HepG2 (cell line): ENCODE results near the gene UCKL1. TPM values are rescaled to one million over a fixed set of nuclear protein-coding genes. Genes with fewer than 3 reads are reported as not detected.
A peak's percentile ranks its signal among the peaks of the same experiment; 100 is the strongest.

ENCODE experiments used
- ATF1 ChIP-seq: IDR thresholded peaks from 2 replicates; pipeline ENCODE4 v1.6.1; 2016; ENCODE audit warnings: mild to moderate bottlenecking, control low read depth
- E2F5 ChIP-seq: sonication (generic); formaldehyde crosslinking; conservative IDR thresholded peaks from 2 replicates; pipeline ENCODE4 v1.4.0; 2020; ENCODE audit warnings: missing genetic modification reagents
- ELF3 ChIP-seq: IDR thresholded peaks from 2 replicates; pipeline ENCODE4 v1.6.1; 2016; ENCODE audit warnings: missing genetic modification reagents, missing compliant biosample characterization
- GATAD2A ChIP-seq: IDR thresholded peaks from 2 replicates; pipeline ENCODE4 v1.6.1; 2016
- MED1 ChIP-seq: sonication (generic); formaldehyde crosslinking; IDR thresholded peaks from 2 replicates; pipeline ENCODE4 v1.4.0; 2020; ENCODE audit warnings: missing genetic modification reagents
- MEIS2 ChIP-seq: sonication (generic); formaldehyde crosslinking; IDR thresholded peaks from 2 replicates; pipeline ENCODE4 v1.9.0; 2021; ENCODE audit warnings: mild to moderate bottlenecking, missing genetic modification reagents
- NCOA1 ChIP-seq: sonication (generic); formaldehyde crosslinking; IDR thresholded peaks from 2 replicates; pipeline ENCODE4 v1.9.0; 2021; ENCODE audit warnings: missing genetic modification reagents
- NFRKB ChIP-seq: fragments of 450-650 bp; IDR thresholded peaks from 2 replicates; pipeline ENCODE4 v1.6.1; 2017
- POLR2A ChIP-seq, 2 experiments: IDR thresholded peaks; 2 replicates each; pipeline ENCODE4 v1.6.1; 2011; ENCODE audit warnings: low read depth in 2 of 2, low read length in 2 of 2, mild to moderate bottlenecking in 1 of 2, moderate library complexity in 1 of 2; ENCODE audit not compliant: insufficient read depth in 1 of 2
- POLR2AphosphoS5 ChIP-seq: IDR thresholded peaks from 2 replicates; pipeline ENCODE4 v1.6.1; 2012; ENCODE audit warnings: low read depth, low read length
- RORA ChIP-seq: sonication (generic); formaldehyde crosslinking; IDR thresholded peaks from 2 replicates; pipeline ENCODE4 v1.5.0; 2020; ENCODE audit warnings: mild to moderate bottlenecking, missing genetic modification reagents, moderate library complexity
- SRSF9 ChIP-seq: fragments of 200-400 bp; formaldehyde crosslinking; IDR thresholded peaks from 2 replicates; pipeline ENCODE4 v1.6.1; 2018; ENCODE audit warnings: borderline replicate concordance, mild to moderate bottlenecking, low read depth, low read length; ENCODE audit not compliant: insufficient read depth, poor library complexity, severe bottlenecking
- TAF1 ChIP-seq: sonication (generic); formaldehyde crosslinking; IDR thresholded peaks from 2 replicates; pipeline ENCODE4 v1.4.0; 2020; ENCODE audit warnings: missing genetic modification reagents
- ZBTB20 ChIP-seq: sonication (generic); formaldehyde crosslinking; IDR thresholded peaks from 2 replicates; pipeline ENCODE4 v1.8.1; 2023; ENCODE audit warnings: missing genetic modification reagents, low read depth, mild to moderate bottlenecking, borderline replicate concordance
- ZNF180 ChIP-seq: sonication (generic); formaldehyde crosslinking; IDR thresholded peaks from 2 replicates; pipeline ENCODE4 v1.4.0; 2020; ENCODE audit warnings: low read depth, missing genetic modification reagents, borderline replicate concordance
- ZNF552 ChIP-seq: sonication (generic); formaldehyde crosslinking; IDR thresholded peaks from 2 replicates; pipeline ENCODE4 v1.9.0; 2022; ENCODE audit warnings: missing genetic modification reagents, mild to moderate bottlenecking, borderline replicate concordance
- ZNF619 ChIP-seq: sonication (generic); formaldehyde crosslinking; IDR thresholded peaks from 2 replicates; pipeline ENCODE4 v1.4.0; 2020; ENCODE audit warnings: mild to moderate bottlenecking, missing genetic modification reagents
- ZNF7 ChIP-seq: IDR thresholded peaks from 2 replicates; pipeline ENCODE4 v1.6.1; 2016; ENCODE audit warnings: missing biosample characterization, missing genetic modification reagents
- ZNF891 ChIP-seq: sonication (generic); formaldehyde crosslinking; IDR thresholded peaks from 2 replicates; pipeline ENCODE4 v1.5.0; 2020; ENCODE audit warnings: mild to moderate bottlenecking, missing genetic modification reagents
- ZZZ3 ChIP-seq: sonication (generic); formaldehyde crosslinking; IDR thresholded peaks from 2 replicates; pipeline ENCODE4 v1.4.0; 2020; ENCODE audit warnings: missing genetic modification reagents, mild to moderate bottlenecking, borderline replicate concordance
- polyA plus RNA-seq, 8 experiments: library from polyadenylated mRNA; depleted of rRNA in 3 of 8; stranded (reverse) in 7 of 8; unstranded in 1 of 8; fragments of >200 nt; fragmentation: Illumina TruSeq in 4 of 8; extraction: Trizol in 4 of 8; gene quantifications; 2 replicates each; pipeline versions ENCODE4 v1.2.1 to v1.2.3, GENCODE V29; 2011 to 2016; ENCODE audit warnings: low read depth in 4 of 8, missing spikeins in 1 of 8, mixed read lengths in 1 of 8; ENCODE audit not compliant: insufficient read depth in 1 of 8
- total RNA-seq, 5 experiments: library from RNA; depleted of rRNA; stranded (reverse); fragments of >200 nt; fragmentation: Illumina TruSeq; extraction: Trizol; gene quantifications; 2 replicates each; pipeline ENCODE4 v1.2.3, GENCODE V29; 2016; ENCODE audit warnings: low read depth in 1 of 5
- TF ChIP-seq, protein P1 (sequence below): sonication (generic); formaldehyde crosslinking; IDR thresholded peaks from 2 replicates; pipeline ENCODE4 v1.5.1; 2020; ENCODE audit warnings: mild to moderate bottlenecking, missing genetic modification reagents, moderate library complexity
- TF ChIP-seq, protein P2 (sequence below): sonication (generic); formaldehyde crosslinking; IDR thresholded peaks from 2 replicates; pipeline ENCODE4 v1.8.0; 2022; ENCODE audit warnings: mild to moderate bottlenecking, missing genetic modification reagents
- TF ChIP-seq, protein P3 (sequence below), 2 experiments: fragments of 450-650 bp in 1 of 2; sonication (generic) in 1 of 2; formaldehyde crosslinking; IDR thresholded peaks; 2 replicates each; pipeline versions ENCODE4 v1.5.0 to v1.8.0; 2020 to 2022; ENCODE audit warnings: mild to moderate bottlenecking in 1 of 2, missing genetic modification reagents in 1 of 2

UCKL1 gene
- total and polyA plus RNA-seq, 2 of the 13 experiments (the other 11 are each of a cell fraction or from before 2014, with no cell fraction given) = 50.2 to 126 TPM

GRCh38 chr20:63969838-63970713, 13.9 kb upstream of the UCKL1 start, which contains the start of gene ZNF512B (continued):
- TF ChIP-seq ELF3 (no peak; the same call in 1 of the 2 replicates), E2F5 (CRISPR knock-in tag) (peak; percentile 55; the same call in 1 of the 2 replicates), ZNF891 (CRISPR knock-in tag) (peak; percentile 88), POLR2AphosphoS5 (peak; percentile 46), ZNF7 (CRISPR knock-in tag) (peak; percentile 32; the same call in 1 of the 2 replicates), TAF1 (CRISPR knock-in tag) (peak; percentile 50), MED1 (CRISPR knock-in tag) (peak; percentile 45), ZBTB20 (CRISPR knock-in tag) (no peak), ZNF619 (peak; percentile 81; the same call in 1 of the 2 replicates), GATAD2A (CRISPR knock-in tag) (0 out of 2 replicates have a peak, but pooled peaks have one; percentile 53), RORA (CRISPR knock-in tag) (no peak), NFRKB (no peak), ZZZ3 (CRISPR knock-in tag) (0 out of 2 replicates have a peak, but pooled peaks have one; percentile 48), SRSF9 (no peak), NCOA1 (CRISPR knock-in tag) (no peak), MEIS2 (CRISPR knock-in tag) (no peak; the same call in 1 of the 2 replicates), ATF1 (CRISPR knock-in tag) (no peak), ZNF180 (CRISPR knock-in tag) (no peak), POLR2A (IDR thresholded peaks at IDR 0.05; ENCODE audit: insufficient read depth in 1 of 2, low read depth in 2 of 2, low read length in 2 of 2) (peak; percentile 33 to 55; a peak in 1 of 4 replicates), ZNF552 (CRISPR knock-in tag) (peak; percentile 58; the same call in 1 of the 2 replicates)
- TF ChIP-seq, protein P1, sequence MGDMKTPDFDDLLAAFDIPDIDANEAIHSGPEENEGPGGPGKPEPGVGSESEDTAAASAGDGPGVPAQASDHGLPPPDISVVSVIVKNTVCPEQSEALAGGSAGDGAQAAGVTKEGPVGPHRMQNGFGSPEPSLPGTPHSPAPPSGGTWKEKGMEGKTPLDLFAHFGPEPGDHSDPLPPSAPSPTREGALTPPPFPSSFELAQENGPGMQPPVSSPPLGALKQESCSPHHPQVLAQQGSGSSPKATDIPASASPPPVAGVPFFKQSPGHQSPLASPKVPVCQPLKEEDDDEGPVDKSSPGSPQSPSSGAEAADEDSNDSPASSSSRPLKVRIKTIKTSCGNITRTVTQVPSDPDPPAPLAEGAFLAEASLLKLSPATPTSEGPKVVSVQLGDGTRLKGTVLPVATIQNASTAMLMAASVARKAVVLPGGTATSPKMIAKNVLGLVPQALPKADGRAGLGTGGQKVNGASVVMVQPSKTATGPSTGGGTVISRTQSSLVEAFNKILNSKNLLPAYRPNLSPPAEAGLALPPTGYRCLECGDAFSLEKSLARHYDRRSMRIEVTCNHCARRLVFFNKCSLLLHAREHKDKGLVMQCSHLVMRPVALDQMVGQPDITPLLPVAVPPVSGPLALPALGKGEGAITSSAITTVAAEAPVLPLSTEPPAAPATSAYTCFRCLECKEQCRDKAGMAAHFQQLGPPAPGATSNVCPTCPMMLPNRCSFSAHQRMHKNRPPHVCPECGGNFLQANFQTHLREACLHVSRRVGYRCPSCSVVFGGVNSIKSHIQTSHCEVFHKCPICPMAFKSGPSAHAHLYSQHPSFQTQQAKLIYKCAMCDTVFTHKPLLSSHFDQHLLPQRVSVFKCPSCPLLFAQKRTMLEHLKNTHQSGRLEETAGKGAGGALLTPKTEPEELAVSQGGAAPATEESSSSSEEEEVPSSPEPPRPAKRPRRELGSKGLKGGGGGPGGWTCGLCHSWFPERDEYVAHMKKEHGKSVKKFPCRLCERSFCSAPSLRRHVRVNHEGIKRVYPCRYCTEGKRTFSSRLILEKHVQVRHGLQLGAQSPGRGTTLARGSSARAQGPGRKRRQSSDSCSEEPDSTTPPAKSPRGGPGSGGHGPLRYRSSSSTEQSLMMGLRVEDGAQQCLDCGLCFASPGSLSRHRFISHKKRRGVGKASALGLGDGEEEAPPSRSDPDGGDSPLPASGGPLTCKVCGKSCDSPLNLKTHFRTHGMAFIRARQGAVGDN (CRISPR knock-in tag) = peak; percentile 78
- TF ChIP-seq, protein P2, sequence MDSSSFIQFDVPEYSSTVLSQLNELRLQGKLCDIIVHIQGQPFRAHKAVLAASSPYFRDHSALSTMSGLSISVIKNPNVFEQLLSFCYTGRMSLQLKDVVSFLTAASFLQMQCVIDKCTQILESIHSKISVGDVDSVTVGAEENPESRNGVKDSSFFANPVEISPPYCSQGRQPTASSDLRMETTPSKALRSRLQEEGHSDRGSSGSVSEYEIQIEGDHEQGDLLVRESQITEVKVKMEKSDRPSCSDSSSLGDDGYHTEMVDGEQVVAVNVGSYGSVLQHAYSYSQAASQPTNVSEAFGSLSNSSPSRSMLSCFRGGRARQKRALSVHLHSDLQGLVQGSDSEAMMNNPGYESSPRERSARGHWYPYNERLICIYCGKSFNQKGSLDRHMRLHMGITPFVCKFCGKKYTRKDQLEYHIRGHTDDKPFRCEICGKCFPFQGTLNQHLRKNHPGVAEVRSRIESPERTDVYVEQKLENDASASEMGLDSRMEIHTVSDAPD (CRISPR knock-in tag) = no peak
- TF ChIP-seq, protein P3, sequence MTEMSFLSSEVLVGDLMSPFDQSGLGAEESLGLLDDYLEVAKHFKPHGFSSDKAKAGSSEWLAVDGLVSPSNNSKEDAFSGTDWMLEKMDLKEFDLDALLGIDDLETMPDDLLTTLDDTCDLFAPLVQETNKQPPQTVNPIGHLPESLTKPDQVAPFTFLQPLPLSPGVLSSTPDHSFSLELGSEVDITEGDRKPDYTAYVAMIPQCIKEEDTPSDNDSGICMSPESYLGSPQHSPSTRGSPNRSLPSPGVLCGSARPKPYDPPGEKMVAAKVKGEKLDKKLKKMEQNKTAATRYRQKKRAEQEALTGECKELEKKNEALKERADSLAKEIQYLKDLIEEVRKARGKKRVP (CRISPR knock-in tag; IDR thresholded peaks at IDR 0.05) = no peak
